C4-2B (cell line): ENCODE results near the gene NABP2.
A peak's percentile ranks its signal among the peaks of the same experiment; 100 is the strongest.

ENCODE experiments used
- H3K27ac ChIP-seq: fragments of 450-650 bp; 2 replicates; pipeline ENCODE4 v1.5.1; 2017
- ZFX ChIP-seq: fragments of 450-650 bp; IDR thresholded peaks from 2 replicates; pipeline ENCODE4 v1.6.1; 2017
- TF ChIP-seq, protein P1 (sequence below): fragments of 450-650 bp; conservative IDR thresholded peaks from 2 replicates; pipeline ENCODE4 v1.5.1; 2017; ENCODE audit warnings: mild to moderate bottlenecking

Gene NABP2

DNA sequence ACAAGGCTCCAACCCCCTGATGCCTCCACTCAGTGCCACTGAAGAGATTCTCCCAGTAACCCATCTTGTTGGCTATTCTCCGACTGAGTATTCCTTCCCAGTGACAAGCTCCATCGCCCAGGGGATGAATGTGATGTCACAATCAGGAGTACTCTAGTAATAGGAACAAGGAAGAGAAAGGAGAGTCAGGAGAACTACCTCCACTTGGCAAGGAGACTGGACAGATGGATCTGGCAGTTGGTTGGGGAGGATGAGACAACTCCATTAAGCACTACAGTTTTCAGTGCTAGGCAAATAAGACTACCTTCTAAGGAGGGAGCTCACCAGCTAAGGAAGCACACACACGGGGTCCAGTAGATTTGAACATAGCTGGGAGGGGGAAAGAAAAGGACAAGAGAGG, 7.7 kb upstream of the NABP2 start:
- peak overlapping the region; percentile 58 for H3K27ac ChIP-seq
- TF ChIP-seq, protein P1, sequence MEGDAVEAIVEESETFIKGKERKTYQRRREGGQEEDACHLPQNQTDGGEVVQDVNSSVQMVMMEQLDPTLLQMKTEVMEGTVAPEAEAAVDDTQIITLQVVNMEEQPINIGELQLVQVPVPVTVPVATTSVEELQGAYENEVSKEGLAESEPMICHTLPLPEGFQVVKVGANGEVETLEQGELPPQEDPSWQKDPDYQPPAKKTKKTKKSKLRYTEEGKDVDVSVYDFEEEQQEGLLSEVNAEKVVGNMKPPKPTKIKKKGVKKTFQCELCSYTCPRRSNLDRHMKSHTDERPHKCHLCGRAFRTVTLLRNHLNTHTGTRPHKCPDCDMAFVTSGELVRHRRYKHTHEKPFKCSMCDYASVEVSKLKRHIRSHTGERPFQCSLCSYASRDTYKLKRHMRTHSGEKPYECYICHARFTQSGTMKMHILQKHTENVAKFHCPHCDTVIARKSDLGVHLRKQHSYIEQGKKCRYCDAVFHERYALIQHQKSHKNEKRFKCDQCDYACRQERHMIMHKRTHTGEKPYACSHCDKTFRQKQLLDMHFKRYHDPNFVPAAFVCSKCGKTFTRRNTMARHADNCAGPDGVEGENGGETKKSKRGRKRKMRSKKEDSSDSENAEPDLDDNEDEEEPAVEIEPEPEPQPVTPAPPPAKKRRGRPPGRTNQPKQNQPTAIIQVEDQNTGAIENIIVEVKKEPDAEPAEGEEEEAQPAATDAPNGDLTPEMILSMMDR = no peak
- no peak for TF ChIP-seq ZFX

DNA sequence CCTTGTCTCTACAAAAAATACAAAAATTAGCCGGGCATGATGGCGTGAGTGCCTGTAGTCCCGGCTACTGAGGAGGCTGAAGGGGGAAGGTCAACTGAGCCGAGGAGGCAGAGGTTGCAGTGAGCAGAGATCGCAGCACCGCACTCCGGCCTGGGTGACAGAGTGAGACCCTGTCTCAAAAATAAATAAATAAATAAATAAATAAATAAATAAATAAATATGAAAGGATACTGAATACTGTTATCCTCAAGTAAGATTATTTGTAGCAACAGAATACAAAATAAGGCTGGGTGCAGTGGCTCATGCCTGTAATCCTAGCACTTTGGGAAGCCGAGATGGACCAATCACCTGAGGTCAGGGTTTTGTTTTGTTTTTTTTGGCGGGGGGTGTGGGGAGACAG, 4.3 kb upstream of the NABP2 start:
- no peak for TF ChIP-seq ZFX
- TF ChIP-seq, protein P1 = no peak
- H3K27ac ChIP-seq = peak overlapping the region; percentile 93

DNA sequence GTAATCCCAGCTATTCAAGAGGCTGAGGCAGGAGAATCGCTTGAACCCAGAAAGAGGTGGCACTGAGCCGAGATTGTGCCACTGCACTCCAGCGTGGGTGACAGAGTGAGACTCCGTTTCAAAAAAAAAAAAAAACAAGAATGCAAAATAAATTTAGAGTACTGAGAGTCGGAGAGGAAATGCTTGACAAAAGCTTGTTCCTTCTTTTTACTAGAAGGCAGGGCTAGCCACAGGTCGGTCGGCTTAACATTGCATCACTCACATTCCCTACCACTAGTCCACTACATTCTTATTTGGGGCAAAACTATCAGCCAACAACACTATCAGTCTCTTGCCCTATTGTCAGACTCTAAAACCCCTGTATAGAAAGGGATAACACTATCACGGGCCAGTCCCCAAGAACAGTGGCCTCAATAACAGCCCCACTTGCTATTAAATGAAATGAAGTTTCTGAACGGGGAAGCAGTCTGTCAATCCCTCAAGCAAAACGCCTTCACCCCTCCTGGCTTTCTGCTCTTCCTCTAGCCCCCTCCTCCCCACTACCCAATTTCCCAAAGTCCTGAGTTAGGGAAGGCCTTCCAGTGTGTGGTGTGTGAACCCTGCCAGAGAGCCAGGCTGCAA, 3.4 kb upstream of the NABP2 start:
- H3K27ac ChIP-seq = peak overlapping the region; percentile 93
- TF ChIP-seq, protein P1 = no peak
- TF ChIP-seq ZFX = no peak

DNA sequence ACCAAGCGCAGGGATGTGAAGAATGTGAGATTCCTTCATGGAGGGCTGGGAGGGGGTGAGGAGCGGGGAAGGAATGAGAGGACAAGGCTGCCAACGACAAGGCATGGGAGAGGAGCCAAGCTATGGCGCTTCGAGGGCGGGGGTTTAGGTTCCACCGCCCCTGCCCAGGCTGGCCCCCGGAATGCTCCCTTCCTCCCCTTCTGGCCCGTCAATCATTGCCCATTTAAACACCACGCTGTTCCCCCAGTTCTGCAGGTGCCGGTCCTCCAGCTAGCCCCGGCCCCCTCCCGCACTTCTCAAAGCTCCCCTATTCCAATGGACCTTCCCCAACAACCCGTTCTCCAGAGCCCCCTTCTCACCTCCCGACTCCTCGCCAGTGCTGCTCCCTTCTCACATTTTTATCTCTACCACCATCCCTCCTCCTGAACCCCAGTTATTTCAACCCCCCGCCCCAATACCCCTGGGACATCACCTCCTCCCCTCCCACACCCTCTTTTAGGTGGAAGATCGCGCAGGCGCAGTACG, 2.8 kb upstream of the NABP2 start:
- TF ChIP-seq, protein P1 = no peak
- peak overlapping the region; percentile 93 for H3K27ac ChIP-seq

DNA sequence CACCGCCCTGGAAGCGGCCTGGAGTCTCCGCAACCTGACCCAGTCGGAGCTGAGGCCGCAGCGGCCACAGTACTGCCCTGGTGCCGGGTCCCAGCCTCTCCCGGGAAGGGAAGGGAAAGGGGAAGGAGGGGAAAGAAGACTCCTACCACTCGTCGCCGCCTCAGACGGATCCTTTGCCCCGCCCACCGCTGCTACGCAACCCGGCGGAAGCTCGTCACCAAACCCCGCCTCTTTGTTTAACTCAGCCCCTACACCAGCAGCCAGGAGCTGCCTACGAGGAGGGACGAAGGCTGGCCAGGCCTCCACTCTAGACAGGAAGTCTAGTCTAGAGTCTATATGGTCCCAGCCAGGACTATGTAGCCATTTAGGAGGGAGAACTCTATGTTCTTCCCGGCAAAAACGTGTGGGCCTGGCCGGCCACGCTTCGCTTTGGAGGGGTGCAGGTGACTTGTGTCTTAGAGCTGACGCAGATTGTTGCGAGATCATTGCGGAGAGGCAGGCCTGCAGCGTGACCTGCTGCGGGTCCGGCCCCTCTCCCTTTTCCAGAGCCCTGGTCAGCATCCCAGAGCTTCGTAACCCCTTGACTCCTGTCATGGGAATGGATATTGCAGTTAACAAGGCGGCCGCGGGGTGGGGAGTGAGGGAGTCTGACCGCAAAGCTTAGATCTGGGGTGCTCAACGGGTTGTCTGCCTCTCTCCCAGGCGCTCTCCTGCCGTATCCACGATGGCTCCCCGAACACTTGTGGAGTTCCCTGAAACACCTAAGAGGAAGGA, 2.2 kb upstream of the NABP2 start, which contains the start of gene RNF41:
TSS of gene RNF41 (minus strand) at position 166 of the 774 bp plus-strand sequence. CDS start 7,875 bp downstream, outside the sequence.
- TF ChIP-seq, protein P1 = no peak
- TF ChIP-seq ZFX = peak; percentile 54; the same call in 1 of the 2 replicates
- H3K27ac ChIP-seq = peak within 1 kb of the TSS; percentile 93

DNA sequence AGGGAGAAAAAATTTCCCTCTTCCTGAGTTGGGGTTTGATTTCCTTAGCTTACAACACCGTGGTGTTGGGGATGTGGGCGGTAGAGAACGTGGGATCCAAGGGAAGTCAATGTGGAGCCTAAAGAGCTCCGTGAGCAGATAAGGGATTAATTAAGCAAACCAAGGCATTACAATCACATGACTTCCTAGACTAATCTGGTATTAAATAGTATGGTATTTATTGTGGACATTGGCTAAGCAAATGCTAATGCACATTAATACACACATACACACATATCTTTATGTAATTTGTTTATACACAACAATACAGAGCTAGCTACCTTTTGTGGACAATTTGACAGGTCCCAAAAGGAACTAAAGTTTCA, 1.6 kb upstream of the NABP2 start:
- H3K27ac ChIP-seq = peak overlapping the region; percentile 93
- TF ChIP-seq, protein P1 = no peak
- TF ChIP-seq ZFX = no peak

DNA sequence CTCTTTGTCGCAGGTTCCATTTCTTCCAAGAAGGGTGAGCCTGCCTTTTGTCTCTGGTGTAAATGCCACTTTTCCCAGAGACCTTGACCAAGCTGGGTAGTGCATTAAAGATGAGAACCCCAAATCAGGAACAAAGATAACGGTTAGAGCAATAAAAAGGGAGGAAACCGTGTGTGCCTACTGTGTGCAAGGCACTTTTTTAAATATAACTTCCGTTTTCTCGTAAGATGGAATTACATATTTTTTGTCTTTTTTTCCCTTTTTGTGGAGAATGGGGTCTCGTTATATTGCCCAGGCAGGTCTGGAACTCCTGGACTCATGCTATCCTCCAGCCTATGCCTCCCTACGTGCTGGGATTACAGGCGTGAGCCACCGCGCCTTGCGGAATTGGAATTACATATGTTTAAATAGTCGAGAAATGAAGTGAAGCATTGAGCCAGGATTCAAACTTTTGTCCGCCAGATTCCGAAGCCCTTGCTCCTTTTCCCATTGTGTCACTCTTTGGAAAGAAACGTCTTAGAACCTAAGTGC, 506 bp upstream of the NABP2 start:
- TF ChIP-seq ZFX = no peak
- TF ChIP-seq, protein P1 = no peak
- peak overlapping the region; percentile 93 for H3K27ac ChIP-seq
